ENCODE data around the gene SLC27A2.

Gene SLC27A2

GRCh38 chr15:50260969-50261496, 79.0 kb downstream of the SLC27A2 start:
- no peak for DNase-seq (ENCODE audit: extremely low read depth in 1 of 2, low read depth in 1 of 2)

GRCh38 chr15:50261981-50262380, 80.0 kb downstream of the SLC27A2 start:
- no peak for DNase-seq (ENCODE audit: extremely low read depth in 1 of 2, low read depth in 1 of 2)

GRCh38 chr15:50262533-50262932, 80.5 kb downstream of the SLC27A2 start:
- peak in 1 of 2 donors; percentile 62 for DNase-seq (ENCODE audit: extremely low read depth in 1 of 2, low read depth in 1 of 2)

GRCh38 chr15:50265620-50266019, 83.6 kb downstream of the SLC27A2 start, which contains the start of gene HDC:
HDC (minus strand) TSS chr15:50265726; CDS start chr15:50265623, 103 bp downstream.
- DNase-seq (ENCODE audit: extremely low read depth in 1 of 2, low read depth in 1 of 2), result no peak

- DNase-seq (ENCODE audit: extremely low read depth in 1 of 2, low read depth in 1 of 2), result no peak
Measured at GRCh38 chr15:50267577-50267976, 85.6 kb downstream of the SLC27A2 start.

GRCh38 chr15:50275091-50275490, 93.1 kb downstream of the SLC27A2 start:
- no peak for DNase-seq (ENCODE audit: extremely low read depth in 1 of 2, low read depth in 1 of 2)

- no peak for DNase-seq (ENCODE audit: extremely low read depth in 1 of 2, low read depth in 1 of 2)
Measured at GRCh38 chr15:50275908-50276307, 93.9 kb downstream of the SLC27A2 start.

GRCh38 chr15:50277370-50277769, 95.4 kb downstream of the SLC27A2 start:
- DNase-seq (ENCODE audit: extremely low read depth in 1 of 2, low read depth in 1 of 2), result no peak

GRCh38 chr15:50278496-50278895, 96.5 kb downstream of the SLC27A2 start:
- no peak for DNase-seq (ENCODE audit: extremely low read depth in 1 of 2, low read depth in 1 of 2)

GRCh38 chr15:50280271-50280670, 98.3 kb downstream of the SLC27A2 start:
- no peak for DNase-seq (ENCODE audit: extremely low read depth in 1 of 2, low read depth in 1 of 2)

- DNase-seq (ENCODE audit: extremely low read depth in 1 of 2, low read depth in 1 of 2), result no peak
Measured at GRCh38 chr15:50281427-50281826, 99.4 kb downstream of the SLC27A2 start.
